ENCODE measurements around the gene CCDC121.

- TF ChIP-seq POLR2A (IDR thresholded peaks at IDR 0.05) (no peak), CTCF (IDR thresholded peaks at IDR 0.05) (no peak)
Measured at GRCh38 chr2:27636766-27637165, 8.0 kb upstream of the CCDC121 start.

All from lower leg skin (tissue), 3 donors.